ENCODE measurements around the gene KCND2.
"Not testable (repeated sequence)": the region's sequence is repeated elsewhere in the genome, so short reads cannot be mapped to it uniquely, and the experiment has no call there.

Gene KCND2

DNA sequence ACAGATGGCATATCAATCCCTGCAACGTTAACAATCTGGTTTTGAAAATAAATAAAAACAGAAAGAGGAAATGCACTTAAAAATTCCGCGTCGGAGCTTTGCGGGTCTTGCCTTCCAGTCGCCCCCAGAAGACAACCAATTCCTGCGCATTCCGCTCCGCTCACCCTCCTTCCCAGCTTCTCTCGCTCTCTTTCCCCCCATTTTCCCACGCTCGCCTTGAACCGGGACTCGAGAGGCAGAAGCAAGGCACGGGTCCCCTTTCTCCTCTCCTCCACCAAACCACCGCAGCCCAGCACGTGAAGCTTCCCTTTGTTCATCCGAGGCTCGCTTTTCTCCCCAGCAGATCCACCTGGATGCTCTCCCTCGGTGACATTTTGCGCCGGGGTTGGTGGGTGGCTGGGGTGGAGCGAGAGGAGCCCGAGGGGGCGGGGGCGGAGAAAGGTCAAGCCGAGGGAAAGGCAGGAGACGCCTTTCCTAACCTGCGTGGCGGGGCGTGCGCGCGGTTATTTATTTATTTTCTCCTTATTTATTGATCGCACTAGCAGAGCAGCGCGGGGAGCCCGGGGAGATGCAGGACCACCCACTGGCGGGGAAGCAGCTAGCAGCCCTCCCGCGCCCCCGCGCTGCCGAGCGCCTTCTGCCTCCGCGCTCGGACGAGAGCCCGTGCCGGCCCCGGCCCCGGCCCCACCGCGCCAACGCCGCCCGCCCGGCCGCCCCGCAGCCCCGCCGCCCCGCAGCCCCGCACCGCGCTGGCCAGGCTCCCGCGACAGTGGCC is at the start of gene KCND2:
KCND2 (plus strand) TSS at position 475 of the 775 bp plus-strand sequence.
- DNase-seq, result peak; percentile 36 to 67

- DNase-seq, result no peak
These were observed 46.8 kb upstream of the KCND2 start for GRCh38 chr7:120226188-120226587.

DNA sequence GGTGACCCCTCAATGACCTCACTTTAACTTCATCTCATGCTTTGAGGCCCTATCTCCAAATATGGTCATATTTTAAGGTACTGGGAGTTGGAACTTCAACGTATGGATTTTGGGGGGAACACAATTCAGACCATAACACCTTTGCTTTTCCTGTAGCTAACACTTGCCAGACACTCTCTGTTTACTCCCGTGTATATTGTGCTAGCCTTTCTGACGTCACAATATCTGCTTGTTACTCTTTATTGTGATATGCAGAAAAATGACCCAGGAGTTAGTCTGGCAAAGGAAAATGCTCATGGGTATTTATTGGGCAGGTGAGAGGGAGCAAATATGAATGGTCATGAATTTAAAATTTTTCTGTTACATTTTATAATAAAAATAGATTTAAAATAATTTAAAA is 45.7 kb upstream of the KCND2 start:
- DNase-seq, result no peak

DNA sequence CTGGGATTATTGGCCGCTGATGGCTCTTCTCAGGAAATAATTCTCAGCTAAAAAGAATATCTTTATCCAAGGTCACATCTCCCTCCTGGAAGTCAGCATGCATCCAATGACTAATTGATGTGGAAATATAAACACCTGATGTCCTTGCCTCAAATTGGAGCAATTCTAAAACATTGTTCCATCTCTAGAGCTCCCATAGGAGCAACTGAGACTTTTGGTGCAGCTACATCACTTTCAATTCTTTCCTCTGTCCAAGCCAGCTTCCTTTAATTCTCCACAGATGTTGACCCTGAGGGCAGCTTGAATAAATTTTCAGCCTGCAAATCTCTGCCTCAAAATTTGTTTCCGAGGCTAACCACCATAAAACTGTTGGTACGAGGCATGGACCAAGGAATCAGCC is 43.9 kb upstream of the KCND2 start:
- DNase-seq, result no peak

GRCh38 chr7:120233338-120233737 is 39.6 kb upstream of the KCND2 start:
- DNase-seq, result no peak

- not testable (repeated sequence) for DNase-seq
These were observed 32.6 kb upstream of the KCND2 start for GRCh38 chr7:120240350-120240749.

DNA sequence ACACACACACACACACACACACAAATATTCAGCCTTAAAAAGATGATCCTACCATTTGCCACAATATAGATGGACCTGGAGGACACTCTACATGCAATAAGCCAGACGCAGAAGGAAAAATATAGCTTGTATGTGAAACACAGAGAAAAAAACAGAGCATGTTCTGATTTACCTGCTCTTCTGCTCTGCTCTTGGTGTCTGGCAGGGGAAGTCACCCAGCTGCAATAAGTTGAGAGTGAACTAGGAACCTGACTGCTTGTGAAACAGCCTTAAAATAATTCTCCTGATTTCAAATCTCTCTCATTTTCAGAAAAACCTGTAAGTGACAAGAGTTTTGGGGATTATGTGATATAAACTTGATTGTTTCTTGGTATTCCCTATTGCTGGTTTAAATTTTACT is 31.0 kb upstream of the KCND2 start:
- no peak for DNase-seq

GRCh38 chr7:120254845-120255244 is 18.1 kb upstream of the KCND2 start:
- no peak for DNase-seq

- no peak for DNase-seq
These were observed 16.5 kb upstream of the KCND2 start for GRCh38 chr7:120256344-120257070.

- no peak for DNase-seq
These were observed 13.6 kb upstream of the KCND2 start for GRCh38 chr7:120259386-120259785.

GRCh38 chr7:120260111-120260510 is 12.9 kb upstream of the KCND2 start:
- no peak for DNase-seq

DNA sequence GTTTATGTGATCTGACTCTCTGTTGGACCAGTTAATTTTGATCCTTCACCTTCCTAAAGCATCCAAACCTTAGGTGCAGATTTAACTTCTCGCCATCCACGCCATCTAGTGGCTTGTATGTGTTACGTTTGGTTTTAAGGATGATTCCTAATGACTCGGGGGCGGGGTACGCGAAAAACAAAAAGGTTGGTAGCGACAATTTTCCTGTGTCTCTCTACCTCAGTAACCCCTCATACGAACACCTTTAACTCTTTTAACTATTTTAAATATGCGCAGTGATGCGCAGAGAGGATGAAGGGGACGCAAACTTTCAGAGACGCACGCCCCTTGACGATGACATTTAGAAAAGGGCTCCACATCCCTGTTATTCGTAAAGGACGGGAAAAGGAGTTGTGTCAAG is 714 bp upstream of the KCND2 start:
- peak; percentile 64 to 81 for DNase-seq

DNA sequence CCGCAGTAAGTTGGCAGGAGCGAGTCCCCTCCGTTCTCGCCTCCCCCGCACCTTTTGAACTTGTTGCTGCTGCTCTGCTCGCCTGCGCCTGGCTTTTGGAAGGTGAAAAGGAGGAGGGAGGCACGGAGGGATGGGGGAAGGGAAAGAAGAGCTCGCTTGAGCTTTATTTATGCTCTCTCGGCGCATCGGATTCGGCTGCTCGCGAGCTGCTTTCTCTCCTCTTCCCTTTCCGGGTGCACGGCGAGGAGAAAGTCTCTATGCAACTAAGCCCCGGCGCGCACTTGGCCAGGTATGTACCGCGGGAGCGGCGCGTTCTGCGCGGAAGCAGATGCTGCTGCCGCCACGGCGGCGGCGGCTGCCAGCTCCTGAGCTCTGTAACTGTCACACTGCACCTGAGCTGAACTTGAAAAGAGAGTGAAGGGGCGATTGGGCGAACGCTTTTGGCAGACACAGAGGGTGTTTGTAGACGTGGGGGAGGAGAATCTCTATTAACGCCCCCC is 551 bp downstream of the KCND2 start:
- peak; percentile 66 to 79 for DNase-seq

GRCh38 chr7:120274482-120274881 is 1.5 kb downstream of the KCND2 start:
- DNase-seq, result no peak

- DNase-seq, result no peak
These were observed 1.9 kb downstream of the KCND2 start for GRCh38 chr7:120274899-120275298.

DNA sequence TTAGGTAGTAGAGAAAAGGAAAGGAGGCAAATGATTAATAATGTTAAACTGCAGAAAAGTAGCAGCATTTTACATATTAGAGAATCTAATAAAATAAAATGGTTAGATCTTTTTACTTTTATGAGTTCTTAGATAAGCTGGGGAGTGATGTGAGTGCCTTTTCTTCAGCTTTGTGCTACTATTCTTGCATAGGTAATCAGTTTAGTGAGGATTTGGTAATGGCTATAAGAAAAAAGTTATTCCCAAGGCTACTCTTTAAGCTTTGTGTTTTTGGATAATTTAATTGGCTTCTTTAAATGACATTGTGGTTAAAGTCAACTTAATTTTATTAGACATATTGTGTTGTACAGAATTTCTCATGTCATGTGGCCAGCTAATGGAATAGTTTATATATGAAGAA is 3.7 kb downstream of the KCND2 start:
- DNase-seq, result no peak

- no peak for DNase-seq
These were observed 5.8 kb downstream of the KCND2 start for GRCh38 chr7:120278773-120279172.

- no peak for DNase-seq
These were observed 7.8 kb downstream of the KCND2 start for GRCh38 chr7:120280743-120281142.

DNA sequence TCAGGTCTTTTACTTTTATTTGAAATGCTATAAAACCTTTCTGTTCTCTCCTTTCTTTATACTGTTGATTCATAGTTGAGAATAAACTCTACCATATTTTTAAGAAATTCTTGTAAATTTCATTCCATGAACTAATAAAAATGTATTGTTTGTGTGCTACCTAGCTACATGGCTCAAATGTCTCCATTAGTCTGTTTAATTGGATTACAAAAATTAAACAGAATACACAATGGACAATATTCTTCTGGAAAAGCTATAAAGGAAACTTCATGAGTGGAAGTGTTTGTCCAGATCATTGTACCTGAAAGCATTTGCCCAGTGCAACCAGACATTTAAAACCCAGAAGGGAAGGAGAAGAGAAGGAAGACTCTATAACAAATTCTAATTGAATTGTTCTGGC is 20.1 kb downstream of the KCND2 start:
- DNase-seq, result no peak

GRCh38 chr7:120302190-120302589 is 29.2 kb downstream of the KCND2 start:
- no peak for DNase-seq

- no peak for DNase-seq
These were observed 30.1 kb downstream of the KCND2 start for GRCh38 chr7:120303105-120303504.

GRCh38 chr7:120304674-120305073 is 31.7 kb downstream of the KCND2 start:
- DNase-seq, result no peak

DNA sequence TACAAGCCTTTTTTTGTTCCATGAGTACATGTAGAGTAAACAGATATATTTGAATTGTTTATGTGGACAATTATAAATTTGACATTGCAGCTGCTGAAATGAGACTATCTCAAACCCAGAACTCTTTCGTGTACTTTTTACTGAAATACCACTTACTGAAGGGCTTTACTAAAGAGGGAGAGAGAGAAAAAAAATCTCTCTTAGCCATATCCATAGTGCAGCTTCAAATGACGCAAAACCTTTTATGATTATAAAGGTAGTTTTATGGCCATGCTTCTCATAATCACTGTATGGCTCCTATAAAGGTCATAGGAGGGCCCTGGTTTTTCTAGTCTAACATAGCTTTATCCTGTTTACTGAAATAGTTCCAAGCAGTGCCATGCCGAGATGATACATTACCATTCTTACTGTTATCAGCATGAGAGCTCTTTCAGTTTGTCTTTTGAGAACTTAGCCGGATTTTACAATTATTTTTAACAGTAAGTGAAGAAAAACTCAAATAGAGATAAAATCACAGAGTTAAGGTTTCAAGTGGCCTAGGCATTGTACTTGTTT is 35.1 kb downstream of the KCND2 start:
- DNase-seq, result peak; percentile 47 to 50
